Ramos (cell line): Measurements from ENCODE around the gene GJA4.

Source experiments
- in situ Hi-C: fragments of 300-500 bp; cut with MboI; formaldehyde crosslinking; loops from one replicate; pipeline ENCODE4 v1.14.3; 2022; ENCODE audit warnings: low sequenced_read_pairs; ENCODE audit not compliant: unreplicated experiment

The GJA4 gene

GRCh38 chr1:34792868-34793727, at the start of gene GJA4:
TSS of gene GJA4 (plus strand) at chr1:34792999. CDS start at chr1:34794214, 1,215 bp downstream.
- in situ Hi-C loops: no loop called here

GRCh38 chr1:34743775-34744174, 49.0 kb upstream of the GJA4 start:
- in situ Hi-C loops: loop anchor here (10.0 kb wide), 1 partner anchor 279 kb away; no protein-coding TSS in a partner anchor

- in situ Hi-C loops: loop anchor here (10.0 kb wide), 1 partner anchor 280 kb away; no protein-coding TSS in a partner anchor
Measured at GRCh38 chr1:34744851-34745250, 47.9 kb upstream of the GJA4 start.

GRCh38 chr1:34745666-34746065, 47.1 kb upstream of the GJA4 start:
- in situ Hi-C loops: loop anchor here (10.0 kb wide), 1 partner anchor 281 kb away; no protein-coding TSS in a partner anchor

- in situ Hi-C loops: loop anchor here (10.0 kb wide), 1 partner anchor 281 kb away; no protein-coding TSS in a partner anchor
Measured at GRCh38 chr1:34746101-34746500, 46.7 kb upstream of the GJA4 start.

GRCh38 chr1:34746785-34747637, 45.8 kb upstream of the GJA4 start:
- in situ Hi-C loops: loop anchor here (10.0 kb wide), 1 partner anchor 282 kb away; no protein-coding TSS in a partner anchor

- in situ Hi-C loops: loop anchor here (10.0 kb wide), 1 partner anchor 283 kb away; no protein-coding TSS in a partner anchor
Measured at GRCh38 chr1:34747638-34747941, 45.2 kb upstream of the GJA4 start.

GRCh38 chr1:34749992-34750391, 42.8 kb upstream of the GJA4 start:
- in situ Hi-C loops: loop anchor here (10.0 kb wide), 1 partner anchor 285 kb away; no protein-coding TSS in a partner anchor

- in situ Hi-C loops: no loop called here
Measured at GRCh38 chr1:34750610-34751009, 42.2 kb upstream of the GJA4 start.

- in situ Hi-C loops: no loop called here
Measured at GRCh38 chr1:34753163-34753562, 39.6 kb upstream of the GJA4 start.

- in situ Hi-C loops: no loop called here
Measured at GRCh38 chr1:34754964-34755637, 37.7 kb upstream of the GJA4 start, which contains the start of gene GJB5. TSS of gene GJB5 (plus strand) at chr1:34755047. CDS start at chr1:34757331, 2,284 bp downstream.

GRCh38 chr1:34755961-34756360, 36.8 kb upstream of the GJA4 start:
- in situ Hi-C loops: no loop called here

- in situ Hi-C loops: no loop called here
Measured at GRCh38 chr1:34757386-34757785, 35.4 kb upstream of the GJA4 start.

- in situ Hi-C loops: no loop called here
Measured at GRCh38 chr1:34758751-34759150, 34.0 kb upstream of the GJA4 start.

- in situ Hi-C loops: no loop called here
Measured at GRCh38 chr1:34759503-34760357, 33.1 kb upstream of the GJA4 start, which contains the start of gene GJB4. TSS of gene GJB4 (plus strand) at chr1:34759740. CDS start at chr1:34761255, 1,515 bp downstream.

GRCh38 chr1:34761176-34761761, 31.5 kb upstream of the GJA4 start:
- in situ Hi-C loops: no loop called here

GRCh38 chr1:34761776-34762307, 31.0 kb upstream of the GJA4 start:
- in situ Hi-C loops: no loop called here

GRCh38 chr1:34762474-34763141, 30.2 kb upstream of the GJA4 start:
- in situ Hi-C loops: no loop called here
